ENCODE results near the gene CCDC57.

CCDC57 gene

DNA sequence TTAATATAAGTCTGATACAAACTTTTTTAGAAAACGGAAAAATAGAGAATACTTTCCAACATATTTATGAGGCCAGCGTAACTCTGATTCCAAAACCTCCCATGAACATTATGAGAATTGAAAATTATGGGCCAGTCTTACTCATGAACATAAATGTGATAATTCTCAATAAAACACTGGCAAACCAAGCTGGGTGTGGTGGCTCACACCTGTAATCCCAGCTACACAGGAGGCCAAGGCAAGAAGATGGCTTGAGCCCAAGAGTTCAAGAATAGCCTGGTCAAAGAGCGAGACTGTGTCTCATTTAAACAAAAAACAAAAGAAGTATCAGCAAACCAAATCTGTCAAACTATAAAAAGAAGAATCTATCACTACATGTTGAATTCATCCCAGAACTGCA, 47.8 kb downstream of the CCDC57 start:
- Histone ChIP-seq H3K9ac (ENCODE audit: low read depth in 1 of 2, low read length in 2 of 2) (no peak overlapping the region), H3K4me3 (ENCODE audit: low read depth in 1 of 2, low read length in 2 of 2) (no peak overlapping the region), H3K4me1 (ENCODE audit: control insufficient read depth in 1 of 2, insufficient read depth in 2 of 2, low read length in 2 of 2) (no peaks in the 10 kb centered on the region), H3K27ac (ENCODE audit: low read depth, low read length) (no peak overlapping the region), H3K27me3 (ENCODE audit: control insufficient read depth in 1 of 2, insufficient read depth in 2 of 2, low read length in 2 of 2) (no peaks in the 10 kb centered on the region), H3K9me3 (ENCODE audit: control insufficient read depth in 1 of 2, low read length in 2 of 2) (no peaks in the 10 kb centered on the region), H3K36me3 (ENCODE audit: control insufficient read depth in 1 of 2, insufficient read depth in 2 of 2, low read length in 2 of 2) (peaks cover 0 to 19% of the 10 kb centered on the region in 2 donors)

- Histone ChIP-seq H3K9ac (ENCODE audit: low read depth in 1 of 2, low read length in 2 of 2) (no peak overlapping the region), H3K36me3 (ENCODE audit: control insufficient read depth in 1 of 2, insufficient read depth in 2 of 2, low read length in 2 of 2) (peaks cover 0 to 31% of the 10 kb centered on the region in 2 donors), H3K4me1 (ENCODE audit: control insufficient read depth in 1 of 2, insufficient read depth in 2 of 2, low read length in 2 of 2) (no peaks in the 10 kb centered on the region), H3K27me3 (ENCODE audit: control insufficient read depth in 1 of 2, insufficient read depth in 2 of 2, low read length in 2 of 2) (no peaks in the 10 kb centered on the region), H3K9me3 (ENCODE audit: control insufficient read depth in 1 of 2, low read length in 2 of 2) (no peaks in the 10 kb centered on the region), H3K4me3 (ENCODE audit: low read depth in 1 of 2, low read length in 2 of 2) (no peak overlapping the region), H3K27ac (ENCODE audit: low read depth, low read length) (no peak overlapping the region)
Observed at GRCh38 chr17:82161216-82161615, 51.4 kb downstream of the CCDC57 start.

- no peaks in the 10 kb centered on the region for H3K27me3 ChIP-seq (ENCODE audit: control insufficient read depth in 1 of 2, insufficient read depth in 2 of 2, low read length in 2 of 2)
- no peaks in the 10 kb centered on the region for H3K9me3 ChIP-seq (ENCODE audit: control insufficient read depth in 1 of 2, low read length in 2 of 2)
- no peak overlapping the region for H3K9ac ChIP-seq (ENCODE audit: low read depth in 1 of 2, low read length in 2 of 2)
- H3K27ac ChIP-seq (ENCODE audit: low read depth, low read length), result no peak overlapping the region
- peaks cover 1 to 27% of the 10 kb centered on the region in 2 donors for H3K36me3 ChIP-seq (ENCODE audit: control insufficient read depth in 1 of 2, insufficient read depth in 2 of 2, low read length in 2 of 2)
- no peaks in the 10 kb centered on the region for H3K4me1 ChIP-seq (ENCODE audit: control insufficient read depth in 1 of 2, insufficient read depth in 2 of 2, low read length in 2 of 2)
- no peak overlapping the region for H3K4me3 ChIP-seq (ENCODE audit: low read depth in 1 of 2, low read length in 2 of 2)
Observed at GRCh38 chr17:82160075-82160474, 52.6 kb downstream of the CCDC57 start.

- Histone ChIP-seq H3K36me3 (ENCODE audit: control insufficient read depth in 1 of 2, insufficient read depth in 2 of 2, low read length in 2 of 2) (peaks cover 9 to 34% of the 10 kb centered on the region in 2 donors), H3K9me3 (ENCODE audit: control insufficient read depth in 1 of 2, low read length in 2 of 2) (no peaks in the 10 kb centered on the region), H3K27me3 (ENCODE audit: control insufficient read depth in 1 of 2, insufficient read depth in 2 of 2, low read length in 2 of 2) (no peaks in the 10 kb centered on the region), H3K4me1 (ENCODE audit: control insufficient read depth in 1 of 2, insufficient read depth in 2 of 2, low read length in 2 of 2) (no peaks in the 10 kb centered on the region), H3K9ac (ENCODE audit: low read depth in 1 of 2, low read length in 2 of 2) (no peak overlapping the region), H3K27ac (ENCODE audit: low read depth, low read length) (no peak overlapping the region), H3K4me3 (ENCODE audit: low read depth in 1 of 2, low read length in 2 of 2) (no peak overlapping the region)
Observed at GRCh38 chr17:82158825-82159224, 53.8 kb downstream of the CCDC57 start.

DNA sequence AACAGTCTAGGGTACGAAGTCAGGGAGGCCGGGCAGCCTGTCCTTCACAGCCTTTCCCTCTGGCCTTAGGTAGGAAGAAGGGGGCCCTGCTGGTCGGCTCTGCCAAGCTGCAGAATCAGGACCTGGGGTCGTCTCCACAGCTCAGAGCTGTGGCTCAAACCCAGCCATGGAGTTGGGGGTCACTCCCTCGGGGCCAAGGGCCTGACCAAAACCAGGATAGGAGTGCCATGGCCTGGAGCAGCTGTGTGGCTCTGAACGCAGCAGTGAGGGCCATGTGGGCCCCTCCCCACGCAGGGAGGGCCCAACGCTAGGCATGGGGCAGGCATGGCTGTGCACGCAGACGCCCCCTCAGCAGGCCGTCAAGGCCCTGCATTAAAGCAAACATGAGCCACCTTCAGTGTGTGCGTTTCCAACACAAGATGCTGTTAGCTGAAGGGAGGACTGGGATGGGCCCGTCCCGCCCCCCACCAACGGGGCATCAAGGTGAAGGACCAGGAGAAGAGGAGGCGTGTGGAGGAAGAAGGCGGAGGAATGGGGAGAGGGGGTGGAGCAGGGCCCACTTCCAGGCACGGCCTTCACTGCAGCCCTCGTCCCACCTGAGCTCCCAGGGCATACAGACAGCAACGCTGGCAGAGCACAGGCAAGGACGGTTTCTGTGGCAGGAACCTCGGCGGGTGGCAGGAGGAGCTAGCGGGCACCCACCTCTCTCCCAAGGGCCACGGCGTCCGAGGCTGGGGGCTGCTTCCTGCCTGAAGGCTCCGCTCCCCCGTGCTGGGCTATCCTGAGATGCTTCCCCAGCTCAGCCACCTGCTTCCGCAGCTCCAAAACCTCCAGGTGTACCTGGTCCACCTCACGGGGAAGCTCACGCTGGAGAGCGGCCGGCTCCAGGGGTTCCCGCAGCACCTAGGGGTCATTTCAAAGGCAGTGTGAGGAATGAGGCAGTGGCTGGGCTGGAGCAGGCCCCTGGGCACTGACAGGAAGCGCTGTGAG, 55.3 kb downstream of the CCDC57 start:
- Histone ChIP-seq H3K9me3 (ENCODE audit: control insufficient read depth in 1 of 2, low read length in 2 of 2) (no peaks in the 10 kb centered on the region), H3K4me3 (ENCODE audit: low read depth in 1 of 2, low read length in 2 of 2) (no peak overlapping the region), H3K36me3 (ENCODE audit: control insufficient read depth in 1 of 2, insufficient read depth in 2 of 2, low read length in 2 of 2) (peaks cover 9 to 26% of the 10 kb centered on the region in 2 donors), H3K9ac (ENCODE audit: low read depth in 1 of 2, low read length in 2 of 2) (no peak overlapping the region), H3K27me3 (ENCODE audit: control insufficient read depth in 1 of 2, insufficient read depth in 2 of 2, low read length in 2 of 2) (no peaks in the 10 kb centered on the region), H3K27ac (ENCODE audit: low read depth, low read length) (no peak overlapping the region), H3K4me1 (ENCODE audit: control insufficient read depth in 1 of 2, insufficient read depth in 2 of 2, low read length in 2 of 2) (peaks cover 0 to 4% of the 10 kb centered on the region in 2 donors)

GRCh38 chr17:82156284-82156925, 56.2 kb downstream of the CCDC57 start:
- Histone ChIP-seq H3K9ac (ENCODE audit: low read depth in 1 of 2, low read length in 2 of 2) (no peak overlapping the region), H3K9me3 (ENCODE audit: control insufficient read depth in 1 of 2, low read length in 2 of 2) (no peaks in the 10 kb centered on the region), H3K27me3 (ENCODE audit: control insufficient read depth in 1 of 2, insufficient read depth in 2 of 2, low read length in 2 of 2) (no peaks in the 10 kb centered on the region), H3K4me3 (ENCODE audit: low read depth in 1 of 2, low read length in 2 of 2) (no peak overlapping the region), H3K27ac (ENCODE audit: low read depth, low read length) (no peak overlapping the region), H3K36me3 (ENCODE audit: control insufficient read depth in 1 of 2, insufficient read depth in 2 of 2, low read length in 2 of 2) (peaks cover 9 to 26% of the 10 kb centered on the region in 2 donors), H3K4me1 (ENCODE audit: control insufficient read depth in 1 of 2, insufficient read depth in 2 of 2, low read length in 2 of 2) (peaks cover 0 to 4% of the 10 kb centered on the region in 2 donors)

- Histone ChIP-seq H3K4me1 (ENCODE audit: control insufficient read depth in 1 of 2, insufficient read depth in 2 of 2, low read length in 2 of 2) (peaks cover 0 to 4% of the 10 kb centered on the region in 2 donors), H3K27ac (ENCODE audit: low read depth, low read length) (no peak overlapping the region), H3K4me3 (ENCODE audit: low read depth in 1 of 2, low read length in 2 of 2) (no peak overlapping the region), H3K36me3 (ENCODE audit: control insufficient read depth in 1 of 2, insufficient read depth in 2 of 2, low read length in 2 of 2) (peaks cover 9 to 26% of the 10 kb centered on the region in 2 donors), H3K9me3 (ENCODE audit: control insufficient read depth in 1 of 2, low read length in 2 of 2) (no peaks in the 10 kb centered on the region), H3K9ac (ENCODE audit: low read depth in 1 of 2, low read length in 2 of 2) (no peak overlapping the region), H3K27me3 (ENCODE audit: control insufficient read depth in 1 of 2, insufficient read depth in 2 of 2, low read length in 2 of 2) (no peaks in the 10 kb centered on the region)
Observed at GRCh38 chr17:82155606-82156005, 57.0 kb downstream of the CCDC57 start.

DNA sequence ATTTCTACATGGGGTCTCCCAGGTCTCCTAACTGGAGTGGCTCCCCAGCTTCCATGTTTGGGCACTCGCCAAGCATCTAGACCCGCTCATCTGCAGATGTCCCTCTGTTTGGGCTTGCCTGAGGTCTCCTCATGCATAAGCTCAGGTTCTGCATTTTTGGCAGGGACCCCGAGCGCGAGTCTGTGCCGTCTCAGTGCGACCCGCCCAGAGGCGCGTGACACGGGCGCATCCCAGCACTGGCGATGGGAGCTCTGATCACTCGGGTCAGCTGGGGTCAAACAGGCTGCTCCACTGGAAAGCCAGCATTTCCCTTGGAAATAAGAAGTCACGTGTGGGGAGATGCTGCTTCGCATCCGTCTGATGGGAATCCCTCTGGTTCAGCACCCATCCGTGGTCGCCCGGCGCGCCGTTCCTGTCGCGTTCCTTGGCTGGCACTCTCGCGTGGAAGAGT, 57.7 kb downstream of the CCDC57 start:
- Histone ChIP-seq H3K27ac (ENCODE audit: low read depth, low read length) (no peak overlapping the region), H3K4me1 (ENCODE audit: control insufficient read depth in 1 of 2, insufficient read depth in 2 of 2, low read length in 2 of 2) (peaks cover 0 to 4% of the 10 kb centered on the region in 2 donors), H3K4me3 (ENCODE audit: low read depth in 1 of 2, low read length in 2 of 2) (no peak overlapping the region), H3K36me3 (ENCODE audit: control insufficient read depth in 1 of 2, insufficient read depth in 2 of 2, low read length in 2 of 2) (peaks cover 9 to 22% of the 10 kb centered on the region in 2 donors), H3K9me3 (ENCODE audit: control insufficient read depth in 1 of 2, low read length in 2 of 2) (no peaks in the 10 kb centered on the region), H3K9ac (ENCODE audit: low read depth in 1 of 2, low read length in 2 of 2) (no peak overlapping the region), H3K27me3 (ENCODE audit: control insufficient read depth in 1 of 2, insufficient read depth in 2 of 2, low read length in 2 of 2) (no peaks in the 10 kb centered on the region)

DNA sequence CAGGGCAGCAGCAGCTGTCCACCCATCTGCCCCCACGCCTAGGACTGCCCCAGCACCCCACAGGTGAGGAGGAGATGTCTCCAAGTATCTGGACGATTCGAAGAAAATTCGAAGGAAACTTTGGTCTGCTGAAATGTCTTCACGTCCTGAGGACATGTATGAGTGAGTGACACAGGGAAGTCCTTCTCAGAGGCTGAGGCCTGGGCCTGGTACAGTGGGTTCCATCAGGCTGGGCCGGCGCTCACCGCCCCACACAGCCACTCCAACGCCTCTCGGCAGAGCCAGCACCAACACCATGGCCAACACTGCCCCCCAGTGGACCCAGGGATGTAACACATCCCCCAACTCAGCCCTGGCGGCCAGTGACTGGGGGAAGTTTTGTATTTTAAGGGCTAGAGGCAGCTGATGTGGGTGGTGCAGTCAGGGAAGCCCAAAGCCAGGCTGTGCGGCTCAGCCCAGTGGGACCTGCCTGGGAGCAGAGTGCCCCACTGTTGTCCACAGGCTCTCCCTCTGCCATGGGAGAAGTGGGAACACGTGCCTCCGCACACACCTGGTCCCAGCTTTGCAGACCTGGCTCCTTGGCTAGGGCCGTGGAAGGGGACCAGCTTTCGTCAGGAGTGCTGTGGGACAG, 58.8 kb downstream of the CCDC57 start:
- H3K9ac ChIP-seq (ENCODE audit: low read depth in 1 of 2, low read length in 2 of 2), result no peak overlapping the region
- H3K4me3 ChIP-seq (ENCODE audit: low read depth in 1 of 2, low read length in 2 of 2), result no peak overlapping the region
- H3K27me3 ChIP-seq (ENCODE audit: control insufficient read depth in 1 of 2, insufficient read depth in 2 of 2, low read length in 2 of 2), result no peaks in the 10 kb centered on the region
- peaks cover 0 to 4% of the 10 kb centered on the region in 2 donors for H3K4me1 ChIP-seq (ENCODE audit: control insufficient read depth in 1 of 2, insufficient read depth in 2 of 2, low read length in 2 of 2)
- H3K27ac ChIP-seq (ENCODE audit: low read depth, low read length), result no peak overlapping the region
- peaks cover 9 to 24% of the 10 kb centered on the region in 2 donors for H3K36me3 ChIP-seq (ENCODE audit: control insufficient read depth in 1 of 2, insufficient read depth in 2 of 2, low read length in 2 of 2)
- H3K9me3 ChIP-seq (ENCODE audit: control insufficient read depth in 1 of 2, low read length in 2 of 2), result no peaks in the 10 kb centered on the region

DNA sequence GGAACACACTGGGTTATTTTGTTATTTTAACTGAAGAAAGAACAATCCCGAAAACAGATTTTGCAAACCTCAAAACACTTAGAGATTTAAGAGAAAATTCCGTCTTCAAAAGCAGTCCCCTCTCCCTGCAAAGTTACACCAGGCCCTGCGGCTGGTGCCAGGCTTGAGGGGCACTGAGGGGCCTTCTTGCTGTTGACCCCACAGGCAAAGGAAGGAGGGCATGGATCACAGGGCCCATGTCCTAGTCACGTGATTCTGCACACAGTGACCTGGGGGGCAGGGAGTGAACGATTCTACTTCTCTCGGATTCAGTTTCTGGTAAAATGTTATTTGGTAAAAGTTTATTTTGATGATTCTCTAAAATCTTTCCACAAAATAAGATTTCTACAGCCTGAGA, 59.3 kb downstream of the CCDC57 start:
- Histone ChIP-seq H3K4me1 (ENCODE audit: control insufficient read depth in 1 of 2, insufficient read depth in 2 of 2, low read length in 2 of 2) (peaks cover 0 to 4% of the 10 kb centered on the region in 2 donors), H3K9ac (ENCODE audit: low read depth in 1 of 2, low read length in 2 of 2) (no peak overlapping the region), H3K27ac (ENCODE audit: low read depth, low read length) (no peak overlapping the region), H3K36me3 (ENCODE audit: control insufficient read depth in 1 of 2, insufficient read depth in 2 of 2, low read length in 2 of 2) (peaks cover 9 to 24% of the 10 kb centered on the region in 2 donors), H3K27me3 (ENCODE audit: control insufficient read depth in 1 of 2, insufficient read depth in 2 of 2, low read length in 2 of 2) (no peaks in the 10 kb centered on the region), H3K4me3 (ENCODE audit: low read depth in 1 of 2, low read length in 2 of 2) (no peak overlapping the region), H3K9me3 (ENCODE audit: control insufficient read depth in 1 of 2, low read length in 2 of 2) (no peaks in the 10 kb centered on the region)

Measured in duodenal mucosa (tissue), 2 donors.